ENCODE data around the gene MRPL50.

Gene MRPL50

GRCh38 chr9:101428909-101429308 is 30.5 kb upstream of the MRPL50 start:
- Mint-ChIP-seq H3K4me3 (no peak overlapping the region), H3K4me1 (ENCODE audit: low read depth) (no peaks in the 10 kb centered on the region), H3K36me3 (ENCODE audit: low read depth) (no peaks in the 10 kb centered on the region), H3K27ac (no peak overlapping the region), H3K9me3 (peaks cover 5% of the 10 kb centered on the region), H3K27me3 (peaks cover 14% of the 10 kb centered on the region)

DNA sequence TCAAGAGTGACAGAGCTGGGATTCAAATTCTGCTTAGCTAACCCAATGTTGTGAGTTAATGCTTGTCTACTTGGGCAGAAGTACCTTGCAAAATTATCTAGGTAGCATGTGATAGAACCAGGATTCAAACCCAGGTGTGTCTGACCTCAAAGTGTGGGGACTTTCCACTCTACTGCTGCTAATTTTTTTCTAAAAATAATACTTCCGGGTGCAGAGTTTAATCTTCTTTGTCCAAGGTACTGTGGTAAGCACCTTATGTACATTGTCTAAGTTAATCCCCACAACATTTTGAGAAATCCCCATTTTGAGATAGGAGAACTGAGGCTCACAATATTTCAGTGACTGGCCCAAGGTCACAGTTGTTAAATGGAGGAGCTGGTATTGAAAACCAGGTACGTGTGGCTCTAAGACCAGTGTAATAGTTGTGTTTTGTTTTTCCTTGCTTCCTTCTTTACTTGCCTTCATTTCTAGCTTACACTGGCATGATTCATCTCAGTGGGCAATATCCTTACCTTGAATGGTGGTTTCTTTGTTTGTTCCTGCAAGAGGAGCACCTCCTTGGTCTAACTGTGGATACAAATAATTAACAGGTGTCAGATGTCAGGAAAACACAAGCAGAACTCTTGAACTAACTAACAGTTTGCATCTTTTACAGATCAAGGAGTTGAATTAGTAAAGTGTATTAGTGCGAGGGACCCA is 29.7 kb upstream of the MRPL50 start:
- Mint-ChIP-seq H3K9me3 (peaks cover 13% of the 10 kb centered on the region), H3K27me3 (peaks cover 14% of the 10 kb centered on the region), H3K27ac (no peak overlapping the region), H3K4me3 (no peak overlapping the region), H3K4me1 (ENCODE audit: low read depth) (no peaks in the 10 kb centered on the region), H3K36me3 (ENCODE audit: low read depth) (peaks cover 4% of the 10 kb centered on the region)

DNA sequence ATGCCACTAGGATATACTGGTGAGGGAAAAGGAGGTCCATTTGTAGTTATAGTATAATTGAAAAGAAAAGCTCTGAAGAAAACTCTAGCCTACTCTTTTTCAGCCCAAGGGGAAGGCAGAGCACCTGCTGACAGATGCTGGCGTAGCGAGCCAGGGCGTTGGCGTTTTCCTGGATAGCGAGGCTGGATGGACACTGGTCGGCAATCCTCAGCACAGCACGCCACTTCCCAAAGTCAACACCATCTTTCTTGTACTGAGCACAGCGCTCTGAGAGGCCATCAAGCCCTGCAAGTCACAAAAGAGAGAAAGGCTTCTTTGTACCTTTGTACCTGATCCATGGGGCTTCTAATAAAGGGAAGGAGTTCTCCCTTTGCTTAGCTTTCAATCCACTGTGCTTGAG is 28.9 kb upstream of the MRPL50 start:
- Mint-ChIP-seq H3K9me3 (peaks cover 15% of the 10 kb centered on the region), H3K4me3 (no peak overlapping the region), H3K27me3 (peaks cover 14% of the 10 kb centered on the region), H3K36me3 (ENCODE audit: low read depth) (peaks cover 4% of the 10 kb centered on the region), H3K27ac (no peak overlapping the region), H3K4me1 (ENCODE audit: low read depth) (no peaks in the 10 kb centered on the region)

GRCh38 chr9:101421653-101422065 is 23.2 kb upstream of the MRPL50 start:
- Mint-ChIP-seq H3K36me3 (ENCODE audit: low read depth) (peaks cover 15% of the 10 kb centered on the region), H3K4me1 (ENCODE audit: low read depth) (no peaks in the 10 kb centered on the region), H3K4me3 (no peak overlapping the region), H3K9me3 (peaks cover 39% of the 10 kb centered on the region), H3K27ac (no peak overlapping the region), H3K27me3 (peaks cover 4% of the 10 kb centered on the region)

GRCh38 chr9:101419863-101420262 is 21.4 kb upstream of the MRPL50 start:
- H3K4me3 Mint-ChIP-seq, result no peak overlapping the region
- no peak overlapping the region for H3K27ac Mint-ChIP-seq
- H3K9me3 Mint-ChIP-seq, result peaks cover 46% of the 10 kb centered on the region
- H3K36me3 Mint-ChIP-seq (ENCODE audit: low read depth), result peaks cover 22% of the 10 kb centered on the region
- peaks cover 4% of the 10 kb centered on the region for H3K27me3 Mint-ChIP-seq
- H3K4me1 Mint-ChIP-seq (ENCODE audit: low read depth), result no peaks in the 10 kb centered on the region

- Mint-ChIP-seq H3K36me3 (ENCODE audit: low read depth) (peaks cover 30% of the 10 kb centered on the region), H3K27me3 (no peaks in the 10 kb centered on the region), H3K4me3 (no peak overlapping the region), H3K4me1 (ENCODE audit: low read depth) (no peaks in the 10 kb centered on the region), H3K27ac (no peak overlapping the region), H3K9me3 (peaks cover 46% of the 10 kb centered on the region)
Measured at GRCh38 chr9:101418518-101419430, 20.4 kb upstream of the MRPL50 start.

DNA sequence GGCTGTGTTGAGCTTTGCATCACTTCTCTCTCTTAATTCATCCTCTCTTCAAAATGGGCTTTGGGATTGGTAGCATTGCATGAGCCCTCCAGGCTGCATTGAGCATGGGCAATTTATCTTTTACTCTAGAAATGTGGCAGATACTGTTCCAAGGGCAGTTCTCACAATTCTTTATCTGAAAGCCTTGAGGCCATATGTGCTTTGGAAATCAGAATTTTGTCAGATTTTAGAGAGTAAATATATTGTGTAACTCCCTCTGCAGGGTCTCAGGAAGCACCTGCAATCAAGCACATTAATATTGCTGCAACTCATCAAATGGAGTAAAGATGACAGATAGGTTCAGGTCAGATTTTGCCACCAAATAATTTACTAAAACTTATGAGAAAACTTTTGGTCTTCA is 19.6 kb upstream of the MRPL50 start:
- Mint-ChIP-seq H3K4me3 (no peak overlapping the region), H3K36me3 (ENCODE audit: low read depth) (peaks cover 32% of the 10 kb centered on the region), H3K4me1 (ENCODE audit: low read depth) (no peaks in the 10 kb centered on the region), H3K27ac (no peak overlapping the region), H3K27me3 (no peaks in the 10 kb centered on the region), H3K9me3 (peaks cover 47% of the 10 kb centered on the region)

DNA sequence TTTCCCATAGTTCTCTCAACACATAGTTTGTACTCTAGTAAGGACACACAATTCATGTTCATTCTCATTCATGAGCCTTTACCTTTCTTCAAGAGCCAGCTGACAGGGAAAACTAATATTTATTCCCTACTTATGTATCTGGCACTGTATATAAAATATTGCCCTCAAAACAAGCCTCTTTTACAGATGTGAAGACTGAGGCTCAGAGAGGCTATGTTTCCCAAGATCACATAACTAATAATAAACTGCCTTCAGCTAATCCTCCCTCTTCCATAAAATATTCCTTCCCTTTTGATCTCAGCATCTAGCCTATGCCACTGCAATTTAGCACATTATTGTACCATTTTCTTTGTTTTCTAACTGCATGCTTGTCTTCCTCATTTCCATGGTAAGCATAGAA is 19.0 kb upstream of the MRPL50 start:
- Mint-ChIP-seq H3K27me3 (no peaks in the 10 kb centered on the region), H3K9me3 (peaks cover 51% of the 10 kb centered on the region), H3K4me1 (ENCODE audit: low read depth) (no peaks in the 10 kb centered on the region), H3K4me3 (no peak overlapping the region), H3K36me3 (ENCODE audit: low read depth) (peaks cover 37% of the 10 kb centered on the region), H3K27ac (no peak overlapping the region)

DNA sequence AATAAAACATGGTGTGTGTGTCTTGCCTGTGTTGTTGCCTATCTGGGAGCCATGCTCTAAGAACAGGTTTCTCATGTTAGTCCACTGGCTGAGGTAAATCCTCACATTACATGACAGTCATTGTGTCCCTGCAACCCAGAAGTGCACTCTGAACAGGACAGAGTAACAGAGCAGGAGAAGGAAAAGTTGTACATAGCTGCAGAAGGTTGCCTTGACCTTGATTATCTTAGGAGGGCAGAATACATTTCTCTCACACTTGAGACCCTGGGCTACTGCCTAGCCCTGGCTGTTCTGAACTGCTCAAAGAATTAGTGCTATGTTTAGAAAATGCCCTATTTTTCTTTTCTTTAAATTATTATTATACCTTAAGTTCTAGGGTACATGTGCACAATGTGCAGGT is 17.2 kb upstream of the MRPL50 start:
- peaks cover 55% of the 10 kb centered on the region for H3K9me3 Mint-ChIP-seq
- H3K36me3 Mint-ChIP-seq (ENCODE audit: low read depth), result peaks cover 43% of the 10 kb centered on the region
- no peaks in the 10 kb centered on the region for H3K4me1 Mint-ChIP-seq (ENCODE audit: low read depth)
- no peak overlapping the region for H3K4me3 Mint-ChIP-seq
- no peaks in the 10 kb centered on the region for H3K27me3 Mint-ChIP-seq
- no peak overlapping the region for H3K27ac Mint-ChIP-seq

- Mint-ChIP-seq H3K9me3 (peaks cover 54% of the 10 kb centered on the region), H3K36me3 (ENCODE audit: low read depth) (peaks cover 51% of the 10 kb centered on the region), H3K27me3 (no peaks in the 10 kb centered on the region), H3K4me1 (ENCODE audit: low read depth) (no peaks in the 10 kb centered on the region), H3K4me3 (no peak overlapping the region), H3K27ac (no peak overlapping the region)
Measured at GRCh38 chr9:101414839-101415238, 16.4 kb upstream of the MRPL50 start.

DNA sequence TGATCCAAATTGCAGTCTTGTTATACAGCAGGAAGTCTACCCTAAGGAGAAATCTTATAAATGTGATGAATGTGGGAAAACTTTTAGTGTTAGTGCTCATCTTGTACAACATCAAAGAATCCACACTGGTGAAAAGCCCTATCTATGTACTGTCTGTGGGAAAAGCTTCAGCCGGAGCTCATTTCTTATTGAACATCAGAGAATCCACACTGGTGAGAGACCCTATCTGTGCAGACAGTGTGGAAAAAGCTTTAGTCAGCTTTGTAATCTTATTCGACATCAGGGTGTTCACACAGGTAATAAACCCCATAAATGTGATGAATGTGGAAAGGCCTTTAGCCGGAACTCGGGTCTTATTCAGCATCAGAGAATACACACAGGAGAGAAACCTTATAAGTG is 10.7 kb upstream of the MRPL50 start:
- H3K4me3 Mint-ChIP-seq, result no peak overlapping the region
- H3K4me1 Mint-ChIP-seq (ENCODE audit: low read depth), result no peaks in the 10 kb centered on the region
- H3K9me3 Mint-ChIP-seq, result peaks cover 69% of the 10 kb centered on the region
- H3K27me3 Mint-ChIP-seq, result no peaks in the 10 kb centered on the region
- H3K27ac Mint-ChIP-seq, result no peak overlapping the region
- H3K36me3 Mint-ChIP-seq (ENCODE audit: low read depth), result peaks cover 84% of the 10 kb centered on the region

DNA sequence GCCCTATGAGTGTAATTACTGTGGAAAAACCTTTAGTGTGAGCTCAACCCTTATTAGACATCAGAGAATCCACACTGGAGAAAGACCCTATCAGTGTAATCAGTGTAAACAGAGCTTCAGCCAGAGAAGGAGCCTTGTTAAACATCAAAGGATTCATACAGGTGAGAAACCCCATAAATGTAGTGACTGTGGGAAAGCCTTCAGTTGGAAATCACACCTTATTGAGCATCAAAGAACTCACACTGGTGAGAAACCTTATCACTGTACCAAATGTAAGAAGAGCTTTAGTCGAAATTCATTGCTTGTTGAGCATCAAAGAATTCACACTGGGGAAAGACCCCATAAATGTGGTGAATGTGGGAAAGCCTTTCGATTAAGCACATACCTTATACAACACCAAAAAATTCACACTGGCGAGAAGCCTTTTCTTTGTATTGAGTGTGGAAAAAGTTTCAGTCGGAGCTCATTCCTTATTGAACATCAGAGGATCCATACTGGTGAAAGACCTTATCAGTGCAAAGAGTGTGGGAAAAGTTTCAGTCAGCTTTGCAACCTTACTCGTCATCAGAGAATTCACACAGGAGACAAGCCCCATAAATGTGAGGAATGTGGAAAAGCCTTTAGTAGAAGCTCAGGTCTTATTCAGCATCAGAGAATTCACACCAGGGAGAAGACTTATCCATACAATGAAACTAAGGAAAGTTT is 10.1 kb upstream of the MRPL50 start:
- Mint-ChIP-seq H3K27me3 (no peaks in the 10 kb centered on the region), H3K9me3 (peaks cover 70% of the 10 kb centered on the region), H3K27ac (no peak overlapping the region), H3K36me3 (ENCODE audit: low read depth) (peaks cover 86% of the 10 kb centered on the region), H3K4me3 (no peak overlapping the region), H3K4me1 (ENCODE audit: low read depth) (no peaks in the 10 kb centered on the region)

GRCh38 chr9:101403516-101404285 is 5.3 kb upstream of the MRPL50 start:
- H3K27ac Mint-ChIP-seq, result no peak overlapping the region
- peaks cover 68% of the 10 kb centered on the region for H3K9me3 Mint-ChIP-seq

GRCh38 chr9:101400120-101400519 is 1.7 kb upstream of the MRPL50 start:
- peaks cover 85% of the 10 kb centered on the region for H3K36me3 Mint-ChIP-seq (ENCODE audit: low read depth)
- peak overlapping the region; percentile 100 for H3K4me3 Mint-ChIP-seq
- H3K4me1 Mint-ChIP-seq (ENCODE audit: low read depth), result peaks cover 65% of the 10 kb centered on the region
- peaks cover 42% of the 10 kb centered on the region for H3K9me3 Mint-ChIP-seq
- H3K27ac Mint-ChIP-seq, result peak overlapping the region; percentile 90
- H3K27me3 Mint-ChIP-seq, result no peaks in the 10 kb centered on the region

More at GRCh38 chr9:101403516-101404285, 5.3 kb upstream of the MRPL50 start:
- H3K4me1 Mint-ChIP-seq (ENCODE audit: low read depth), result peaks cover 39% of the 10 kb centered on the region
- no peaks in the 10 kb centered on the region for H3K27me3 Mint-ChIP-seq
- H3K36me3 Mint-ChIP-seq (ENCODE audit: low read depth), result peaks cover 87% of the 10 kb centered on the region
- H3K4me3 Mint-ChIP-seq, result no peak overlapping the region

Data from stimulated activated naive CD8-positive, alpha-beta T cell treated with anti-CD3 and anti-CD28 coated beads, Interleukin-15, Interleukin-2, amounts not matched to agents 100 ng/mL and 50 ng/mL, for 24 hours (primary cell).